Ishikawa (cell line): ENCODE data around the gene KRTAP4-1.

Experiments used
- CEBPB ChIP-seq: IDR thresholded peaks from 2 replicates; pipeline ENCODE4 v1.6.1; 2012
- CREB1 ChIP-seq: IDR thresholded peaks from 2 replicates; pipeline ENCODE4 v1.6.1; 2012; ENCODE audit warnings: low read depth
- EGR1 ChIP-seq: IDR thresholded peaks from 2 replicates; pipeline ENCODE4 v1.6.1; 2012
- EP300 ChIP-seq: IDR thresholded peaks from 2 replicates; pipeline ENCODE4 v1.6.1; 2012; ENCODE audit warnings: borderline replicate concordance
- FOXM1 ChIP-seq: IDR thresholded peaks from 2 replicates; pipeline ENCODE4 v1.6.1; 2012; ENCODE audit warnings: low read depth, borderline replicate concordance
- MAX ChIP-seq: IDR thresholded peaks from 2 replicates; pipeline ENCODE4 v1.6.1; 2012
- NFIC ChIP-seq: IDR thresholded peaks from 2 replicates; pipeline ENCODE4 v1.6.1; 2012
- RAD21 ChIP-seq: IDR thresholded peaks from 2 replicates; pipeline ENCODE4 v1.6.1; 2012; ENCODE audit warnings: low read depth
- TAF1 ChIP-seq: IDR thresholded peaks from 2 replicates; pipeline ENCODE4 v1.6.1; 2012; ENCODE audit warnings: low read depth, mild to moderate bottlenecking
- TCF12 ChIP-seq: IDR thresholded peaks from 2 replicates; pipeline ENCODE4 v1.6.1; 2012; ENCODE audit warnings: low read depth
- TEAD4 ChIP-seq: IDR thresholded peaks from 2 replicates; pipeline ENCODE4 v1.6.1; 2012
- USF1 ChIP-seq: IDR thresholded peaks from 2 replicates; pipeline ENCODE4 v1.6.1; 2012
- YY1 ChIP-seq: IDR thresholded peaks from 2 replicates; pipeline ENCODE4 v1.6.1; 2012; ENCODE audit warnings: low read depth
- ZBTB7A ChIP-seq: IDR thresholded peaks from 2 replicates; pipeline ENCODE4 v1.6.1; 2012; ENCODE audit warnings: low read depth
- TF ChIP-seq, protein P1 (sequence below): IDR thresholded peaks from 2 replicates; pipeline ENCODE4 v1.6.1; 2012; ENCODE audit warnings: low read depth, mild to moderate bottlenecking

KRTAP4-1 gene

DNA sequence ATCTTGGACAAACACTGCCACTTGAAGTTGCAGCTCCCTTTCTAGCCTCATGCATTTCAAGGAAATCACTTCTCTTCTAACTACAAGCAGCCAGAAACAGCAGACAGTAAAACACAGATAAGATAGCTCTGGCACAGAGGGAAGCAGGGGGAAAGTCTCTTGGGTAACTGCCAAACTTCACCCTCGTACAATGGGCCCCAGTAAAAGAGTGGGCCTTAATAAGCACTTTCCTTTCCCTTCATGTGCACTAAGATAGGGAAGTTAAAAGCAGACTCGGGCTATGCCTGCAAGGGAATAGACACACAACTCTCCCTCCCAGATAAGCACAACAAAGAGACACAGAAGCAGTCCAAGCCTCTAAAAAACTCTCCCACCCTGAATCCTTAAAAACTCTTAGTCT, 30.9 kb downstream of the KRTAP4-1 start:
- no peak for TF ChIP-seq EGR1
- no peak for TF ChIP-seq TAF1
- no peak for TF ChIP-seq CEBPB
- TF ChIP-seq TCF12 = no peak

- no peak for TF ChIP-seq TEAD4
- no peak for TF ChIP-seq EGR1
- TF ChIP-seq USF1 = no peak
Observed at GRCh38 chr17:41151525-41151924, 33.2 kb downstream of the KRTAP4-1 start.

GRCh38 chr17:41150026-41150425, 34.7 kb downstream of the KRTAP4-1 start:
- TF ChIP-seq TAF1 (no peak), RAD21 (no peak), EP300 (no peak), NFIC (no peak), FOXM1 (no peak)
- TF ChIP-seq, protein P1, sequence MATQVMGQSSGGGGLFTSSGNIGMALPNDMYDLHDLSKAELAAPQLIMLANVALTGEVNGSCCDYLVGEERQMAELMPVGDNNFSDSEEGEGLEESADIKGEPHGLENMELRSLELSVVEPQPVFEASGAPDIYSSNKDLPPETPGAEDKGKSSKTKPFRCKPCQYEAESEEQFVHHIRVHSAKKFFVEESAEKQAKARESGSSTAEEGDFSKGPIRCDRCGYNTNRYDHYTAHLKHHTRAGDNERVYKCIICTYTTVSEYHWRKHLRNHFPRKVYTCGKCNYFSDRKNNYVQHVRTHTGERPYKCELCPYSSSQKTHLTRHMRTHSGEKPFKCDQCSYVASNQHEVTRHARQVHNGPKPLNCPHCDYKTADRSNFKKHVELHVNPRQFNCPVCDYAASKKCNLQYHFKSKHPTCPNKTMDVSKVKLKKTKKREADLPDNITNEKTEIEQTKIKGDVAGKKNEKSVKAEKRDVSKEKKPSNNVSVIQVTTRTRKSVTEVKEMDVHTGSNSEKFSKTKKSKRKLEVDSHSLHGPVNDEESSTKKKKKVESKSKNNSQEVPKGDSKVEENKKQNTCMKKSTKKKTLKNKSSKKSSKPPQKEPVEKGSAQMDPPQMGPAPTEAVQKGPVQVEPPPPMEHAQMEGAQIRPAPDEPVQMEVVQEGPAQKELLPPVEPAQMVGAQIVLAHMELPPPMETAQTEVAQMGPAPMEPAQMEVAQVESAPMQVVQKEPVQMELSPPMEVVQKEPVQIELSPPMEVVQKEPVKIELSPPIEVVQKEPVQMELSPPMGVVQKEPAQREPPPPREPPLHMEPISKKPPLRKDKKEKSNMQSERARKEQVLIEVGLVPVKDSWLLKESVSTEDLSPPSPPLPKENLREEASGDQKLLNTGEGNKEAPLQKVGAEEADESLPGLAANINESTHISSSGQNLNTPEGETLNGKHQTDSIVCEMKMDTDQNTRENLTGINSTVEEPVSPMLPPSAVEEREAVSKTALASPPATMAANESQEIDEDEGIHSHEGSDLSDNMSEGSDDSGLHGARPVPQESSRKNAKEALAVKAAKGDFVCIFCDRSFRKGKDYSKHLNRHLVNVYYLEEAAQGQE = no peak

GRCh38 chr17:41149652-41149985, 35.1 kb downstream of the KRTAP4-1 start, which contains the start of gene KRTAP4-5:
Gene KRTAP4-5, minus strand, starts transcription at chr17:41149825. Its CDS starts 58 bp downstream, at chr17:41149767.
- no peak for TF ChIP-seq EP300
- TF ChIP-seq, protein P1 = peak; percentile 51; the same call in 1 of the 2 replicates

GRCh38 chr17:41147531-41148204, 37.0 kb downstream of the KRTAP4-1 start:
- TF ChIP-seq EP300 (no peak), TEAD4 (no peak), CEBPB (no peak), YY1 (no peak), NFIC (no peak), RAD21 (no peak), TAF1 (no peak), ZBTB7A (no peak), MAX (no peak), FOXM1 (no peak), CREB1 (no peak), USF1 (no peak), TCF12 (no peak), EGR1 (no peak)
- TF ChIP-seq, protein P1 = no peak

GRCh38 chr17:41145261-41145660, 39.5 kb downstream of the KRTAP4-1 start:
- TF ChIP-seq ZBTB7A (no peak), YY1 (no peak)
